Spleen (tissue), 7 donors: ENCODE results near the gene TXNDC17.

Source experiments
- CTCF ChIP-seq, 11 experiments: fragments of 200-600 bp in 7 of 11; fragments of 450-650 bp in 4 of 11; sonication (generic) in 4 of 11; IDR thresholded peaks in 8 of 11; conservative IDR thresholded peaks in 3 of 11; 1 replicate in 7 of 11; 2 replicates in 4 of 11; pipeline versions ENCODE4 v1.4.0 to v1.8.0; 2016 to 2021; ENCODE audit warnings: antibody characterized with exemption in 11 of 11, inconsistent platforms in 4 of 11, mild to moderate bottlenecking in 1 of 11
- POLR2AphosphoS5 ChIP-seq, 3 donors: sonication (generic); formaldehyde crosslinking; IDR thresholded peaks; one replicate each; pipeline ENCODE4 v1.5.1; 2017; ENCODE audit warnings: antibody characterized with exemption in 3 of 3
- donor health status: DM: no; HTN: no; CAD: no; lungs with moderate emphysema.
- donor health status: DM: no; HTN: no; CAD: no.
- donor health status: DM: no; HTN: no; CAD: no.

DNA sequence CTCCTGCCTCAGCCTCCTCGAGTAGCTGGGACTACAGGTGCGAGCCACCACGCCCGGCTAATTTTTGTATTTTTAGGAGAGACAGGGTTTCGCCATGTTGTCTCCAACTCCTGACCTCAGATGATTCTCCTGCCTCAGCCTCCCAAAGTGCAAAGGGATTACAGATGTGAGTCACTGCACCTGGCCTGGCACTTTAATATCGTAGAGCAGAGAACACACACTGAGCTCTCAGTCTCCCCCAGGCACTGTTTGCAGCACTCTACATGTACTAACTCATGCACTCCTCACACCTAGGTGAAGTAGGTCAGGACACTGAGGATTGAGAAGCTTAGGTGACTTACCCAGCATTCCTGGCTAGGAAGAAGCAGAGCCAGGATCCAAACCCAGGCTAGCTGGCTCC is 25.7 kb downstream of the TXNDC17 start:
- TF ChIP-seq CTCF (IDR thresholded peaks at IDR 0.05 in 8 of 11, conservative IDR thresholded peaks at IDR 0.05 in 3 of 11) (no peak), POLR2AphosphoS5 (IDR thresholded peaks at IDR 0.05) (no peak)
